Caco-2 (cell line): ENCODE data around the gene IL1RL2. TPM values are rescaled to one million over a fixed set of nuclear protein-coding genes. Genes with fewer than 3 reads are reported as not detected.

ENCODE experiments used
- BruUV-seq: library from RNA; stranded (reverse); fragments of 400-500 nt; replicated peaks from 2 replicates; lab custom pipeline; 2021; lab: Mats Ljungman, UMichigan
- CTCF ChIA-PET: fragments of 300-600 bp; sonication (Branson Sonifier 250); formaldehyde crosslinking; loops from one replicate; lab custom pipeline; 2022; ENCODE audit warnings: antibody characterized with exemption; lab: Charles Lee
- POLR2A ChIA-PET: fragments of 300-600 bp; sonication (Branson Sonifier 250); formaldehyde crosslinking; loops from one replicate; lab custom pipeline; 2022; ENCODE audit warnings: antibody characterized with exemption; lab: Charles Lee
- DNase-seq, 2 experiments: peaks; one replicate each; pipeline versions ENCODE4 v3.0.0 to v3.0.0-alpha.2; 2020 to 2022
- H3K27me3 ChIP-seq: replicated peaks from 2 replicates; pipeline ENCODE4 v1.6.0; 2011; ENCODE audit warnings: low read length; ENCODE audit not compliant: control insufficient read depth, insufficient read depth
- H3K36me3 ChIP-seq: 2 replicates; pipeline ENCODE4 v1.5.1; 2011; ENCODE audit warnings: low read length; ENCODE audit not compliant: control insufficient read depth, insufficient read depth
- H3K4me1 ChIP-seq: fragments of 250-450 bp; sonication (Bioruptor Pico); 2 replicates; pipeline ENCODE4 v1.5.1; 2020; ENCODE audit warnings: mild to moderate bottlenecking
- H3K4me3 ChIP-seq: 2 replicates; pipeline ENCODE4 v1.5.1; 2011; ENCODE audit warnings: low read depth, mild to moderate bottlenecking, control low read depth, low read length
- H3K9me3 ChIP-seq: fragments of 250-450 bp; sonication (Bioruptor Pico); 2 replicates; pipeline ENCODE4 v1.5.1; 2020; ENCODE audit warnings: mild to moderate bottlenecking, moderate library complexity
- H3K27ac Mint-ChIP-seq: one replicate; pipeline ENCODE4 v1.8.0; 2022; ENCODE audit warnings: mixed read lengths; ENCODE audit not compliant: unreplicated experiment
- H3K27me3 Mint-ChIP-seq: one replicate; pipeline ENCODE4 v1.8.0; 2022; ENCODE audit warnings: mixed read lengths; ENCODE audit not compliant: insufficient read depth, unreplicated experiment
- H3K36me3 Mint-ChIP-seq: one replicate; pipeline ENCODE4 v1.8.0; 2022; ENCODE audit warnings: mild to moderate bottlenecking, mixed read lengths; ENCODE audit not compliant: insufficient read depth, unreplicated experiment
- H3K4me1 Mint-ChIP-seq: one replicate; pipeline ENCODE4 v1.8.0; 2022; ENCODE audit warnings: low read depth, mixed read lengths; ENCODE audit not compliant: unreplicated experiment
- H3K4me3 Mint-ChIP-seq: one replicate; pipeline ENCODE4 v1.8.0; 2022; ENCODE audit warnings: mild to moderate bottlenecking, moderate library complexity, mixed read lengths; ENCODE audit not compliant: unreplicated experiment
- H3K9me3 Mint-ChIP-seq: one replicate; pipeline ENCODE4 v1.8.0; 2022; ENCODE audit warnings: mixed read lengths; ENCODE audit not compliant: unreplicated experiment
- intact Hi-C: fragments of 100-400 bp; cut with micrococcal nuclease; formaldehyde crosslinking; loops from one replicate; pipeline ENCODE4 v1.10.0; 2022; ENCODE audit not compliant: unreplicated experiment
- total RNA-seq: library from RNA; stranded (reverse); gene quantifications from 2 replicates; pipeline ENCODE4 v1.2.3, GENCODE V29; 2022
- TF ChIP-seq, protein P1 (sequence below), 2 experiments: fragments of 200-600 bp in 1 of 2; IDR thresholded peaks; 1 replicate in 1 of 2; 2 replicates in 1 of 2; pipeline versions ENCODE4 v1.5.1 to v1.8.0; 2011 to 2022; ENCODE audit warnings: antibody characterized with exemption in 1 of 2, control low read depth in 1 of 2, inconsistent platforms in 1 of 2, low read depth in 1 of 2, low read length in 1 of 2, mild to moderate bottlenecking in 1 of 2, moderate library complexity in 1 of 2; ENCODE audit not compliant: insufficient read depth in 1 of 2, severe bottlenecking in 1 of 2, unreplicated experiment in 1 of 2

Gene IL1RL2
- total RNA-seq, 1 experiment from 2014 or later, result not detected

- Histone ChIP-seq H3K4me3 (no peak overlapping the region), H3K36me3 (no peaks in the 10 kb centered on the region), H3K27me3 (no peaks in the 10 kb centered on the region), H3K4me1 (no peaks in the 10 kb centered on the region), H3K9me3 (no peaks in the 10 kb centered on the region)
- intact Hi-C loops, result no loop called here
- Mint-ChIP-seq H3K27me3 (no peaks in the 10 kb centered on the region), H3K27ac (no peak overlapping the region), H3K9me3 (peaks cover 17% of the 10 kb centered on the region), H3K4me3 (no peak overlapping the region), H3K4me1 (no peaks in the 10 kb centered on the region), H3K36me3 (no peaks in the 10 kb centered on the region)
- no TSS peak for BruUV-seq
- CTCF ChIA-PET, result no interaction called here
- TF ChIP-seq, protein P1, sequence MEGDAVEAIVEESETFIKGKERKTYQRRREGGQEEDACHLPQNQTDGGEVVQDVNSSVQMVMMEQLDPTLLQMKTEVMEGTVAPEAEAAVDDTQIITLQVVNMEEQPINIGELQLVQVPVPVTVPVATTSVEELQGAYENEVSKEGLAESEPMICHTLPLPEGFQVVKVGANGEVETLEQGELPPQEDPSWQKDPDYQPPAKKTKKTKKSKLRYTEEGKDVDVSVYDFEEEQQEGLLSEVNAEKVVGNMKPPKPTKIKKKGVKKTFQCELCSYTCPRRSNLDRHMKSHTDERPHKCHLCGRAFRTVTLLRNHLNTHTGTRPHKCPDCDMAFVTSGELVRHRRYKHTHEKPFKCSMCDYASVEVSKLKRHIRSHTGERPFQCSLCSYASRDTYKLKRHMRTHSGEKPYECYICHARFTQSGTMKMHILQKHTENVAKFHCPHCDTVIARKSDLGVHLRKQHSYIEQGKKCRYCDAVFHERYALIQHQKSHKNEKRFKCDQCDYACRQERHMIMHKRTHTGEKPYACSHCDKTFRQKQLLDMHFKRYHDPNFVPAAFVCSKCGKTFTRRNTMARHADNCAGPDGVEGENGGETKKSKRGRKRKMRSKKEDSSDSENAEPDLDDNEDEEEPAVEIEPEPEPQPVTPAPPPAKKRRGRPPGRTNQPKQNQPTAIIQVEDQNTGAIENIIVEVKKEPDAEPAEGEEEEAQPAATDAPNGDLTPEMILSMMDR (IDR thresholded peaks at IDR 0.05; ENCODE audit: insufficient read depth in 1 of 2, low read depth in 1 of 2, low read length in 1 of 2, severe bottlenecking in 1 of 2, unreplicated experiment in 1 of 2), result no peak
- POLR2A ChIA-PET, result no interaction called here
- DNase-seq, result no peak
These were observed 22.7 kb downstream of the IL1RL2 start for GRCh38 chr2:102209474-102209873.

GRCh38 chr2:102217032-102217431 is 30.2 kb downstream of the IL1RL2 start:
- intact Hi-C loops, result no loop called here
- H3K36me3 Mint-ChIP-seq, result no peaks in the 10 kb centered on the region
- H3K4me1 Mint-ChIP-seq, result no peaks in the 10 kb centered on the region
- H3K4me3 Mint-ChIP-seq, result no peak overlapping the region
- no TSS peak for BruUV-seq
- DNase-seq, result no peak
- Histone ChIP-seq H3K36me3 (no peaks in the 10 kb centered on the region), H3K4me3 (no peak overlapping the region), H3K27me3 (no peaks in the 10 kb centered on the region), H3K4me1 (no peaks in the 10 kb centered on the region), H3K9me3 (peaks cover 15% of the 10 kb centered on the region)
- H3K27ac Mint-ChIP-seq, result no peak overlapping the region
- peaks cover 26% of the 10 kb centered on the region for H3K9me3 Mint-ChIP-seq
- CTCF ChIA-PET, result no interaction called here
- H3K27me3 Mint-ChIP-seq, result no peaks in the 10 kb centered on the region
- POLR2A ChIA-PET, result no interaction called here
- TF ChIP-seq, protein P1 (IDR thresholded peaks at IDR 0.05; ENCODE audit: insufficient read depth in 1 of 2, low read depth in 1 of 2, low read length in 1 of 2, severe bottlenecking in 1 of 2, unreplicated experiment in 1 of 2), result no peak

- H3K9me3 Mint-ChIP-seq, result peaks cover 16% of the 10 kb centered on the region
These were observed 38.3 kb downstream of the IL1RL2 start for GRCh38 chr2:102224824-102225739.

More at GRCh38 chr2:102224824-102225739, 38.3 kb downstream of the IL1RL2 start:
- CTCF ChIA-PET, result no interaction called here
- Histone ChIP-seq H3K4me1 (peaks cover 20% of the 10 kb centered on the region), H3K27me3 (no peaks in the 10 kb centered on the region), H3K9me3 (no peaks in the 10 kb centered on the region), H3K36me3 (no peaks in the 10 kb centered on the region), H3K4me3 (no peak overlapping the region)
- Mint-ChIP-seq H3K4me3 (no peak overlapping the region), H3K36me3 (no peaks in the 10 kb centered on the region), H3K27me3 (no peaks in the 10 kb centered on the region), H3K4me1 (peaks cover 19% of the 10 kb centered on the region), H3K27ac (no peak overlapping the region)
- BruUV-seq, result no TSS peak
- no peak for DNase-seq
- POLR2A ChIA-PET, result no interaction called here
- TF ChIP-seq, protein P1 (IDR thresholded peaks at IDR 0.05; ENCODE audit: insufficient read depth in 1 of 2, low read depth in 1 of 2, low read length in 1 of 2, severe bottlenecking in 1 of 2, unreplicated experiment in 1 of 2), result no peak
- intact Hi-C loops, result no loop called here
